GM21619 (cell line): Measurements from ENCODE around the gene SNTN.
A peak's percentile ranks its signal among the peaks of the same experiment; 100 is the strongest.

Experiments used
- ATAC-seq: cut with Tn5 transposase; IDR thresholded peaks from one replicate; pipeline ENCODE4 v1.9.1; 2021; ENCODE audit not compliant: unreplicated experiment

Gene SNTN

DNA sequence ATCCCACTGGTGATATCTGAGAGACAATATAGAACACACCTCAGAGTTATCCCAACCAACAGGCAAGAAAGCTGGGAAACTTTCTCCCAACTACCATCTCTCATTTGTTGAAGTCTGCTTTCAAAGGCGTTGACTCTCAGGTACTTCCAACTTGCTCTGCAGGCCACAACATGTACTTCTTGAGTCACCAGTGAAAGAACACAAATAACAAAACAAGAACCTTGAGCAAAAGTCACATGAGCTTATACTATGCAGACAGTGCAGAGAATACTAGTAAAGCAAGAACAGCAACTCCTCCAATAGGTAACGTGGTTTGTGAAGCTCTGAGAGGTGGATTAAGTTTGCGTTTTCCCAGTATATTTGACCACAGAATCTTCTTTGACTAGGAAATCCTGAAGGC is 20.6 kb downstream of the SNTN start:
- ATAC-seq = no peak

GRCh38 chr3:63674586-63674985 is 22.1 kb downstream of the SNTN start:
- no peak for ATAC-seq

DNA sequence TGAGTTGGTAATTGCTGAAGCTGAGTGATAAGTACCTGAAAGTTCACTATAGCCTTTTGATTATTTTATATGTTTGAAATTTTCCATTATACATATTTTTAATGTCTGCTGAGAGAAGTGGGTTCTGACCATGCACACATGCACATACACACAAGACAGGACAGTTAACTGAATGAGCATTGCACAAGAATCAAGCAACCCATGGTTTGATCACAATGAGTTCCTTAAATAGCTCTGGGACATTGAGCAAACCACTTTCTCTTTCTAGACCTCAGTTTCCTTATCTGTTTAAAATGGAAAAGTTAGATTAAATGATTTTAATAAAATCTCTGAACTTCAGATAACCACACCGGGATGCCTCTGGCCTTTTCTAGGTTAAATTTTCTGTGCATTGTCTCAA is 26.7 kb downstream of the SNTN start:
- no peak for ATAC-seq

- no peak for ATAC-seq
Measured at GRCh38 chr3:63684081-63684480, 31.6 kb downstream of the SNTN start.

GRCh38 chr3:63685340-63685739 is 32.9 kb downstream of the SNTN start:
- no peak for ATAC-seq

DNA sequence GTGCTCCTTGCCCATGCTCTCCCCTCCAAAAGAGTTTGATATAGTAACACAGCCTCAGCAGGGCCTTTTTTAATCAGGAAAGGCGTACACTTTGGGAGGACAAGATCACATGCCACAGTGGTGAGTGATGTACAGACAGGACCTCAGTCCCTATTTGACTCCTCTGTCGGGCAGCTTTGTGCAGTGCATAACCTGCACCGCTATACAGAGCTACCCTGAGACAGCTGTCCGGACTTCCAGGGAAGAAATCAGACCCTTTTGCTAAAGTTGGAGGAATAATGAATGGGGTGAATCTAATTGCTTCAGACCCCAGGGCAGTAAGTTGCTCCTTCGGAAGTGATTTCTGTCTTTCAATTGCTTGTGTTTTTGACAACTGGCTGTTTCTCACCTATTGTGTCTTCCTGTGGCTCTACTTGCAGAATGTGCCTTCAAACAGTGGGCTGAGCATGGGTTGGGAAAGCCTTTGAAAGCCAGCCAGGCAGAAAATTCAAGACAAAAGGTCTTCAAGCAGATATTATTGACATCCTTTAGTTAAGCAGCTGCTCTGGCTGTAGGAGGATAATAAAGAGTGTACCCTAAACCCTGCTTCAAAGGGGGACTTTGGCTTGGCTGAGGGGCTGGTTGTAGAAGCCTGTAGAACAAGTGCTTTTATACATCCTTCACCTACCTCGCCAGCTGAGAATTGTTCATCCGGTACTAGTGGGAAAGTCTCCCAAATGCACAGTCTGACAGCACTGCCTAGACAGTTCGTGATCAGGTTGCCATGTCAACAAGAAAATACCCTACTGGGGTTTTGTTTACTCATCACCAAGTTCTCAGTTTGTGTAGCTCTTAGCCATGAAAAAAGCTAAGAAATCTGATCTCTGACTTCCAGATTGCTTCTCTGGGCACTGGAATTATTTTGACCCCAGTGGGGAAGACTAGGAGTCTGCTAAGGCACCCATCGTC is 35.1 kb downstream of the SNTN start:
- ATAC-seq = peak; percentile 54

- no peak for ATAC-seq
Measured at GRCh38 chr3:63689285-63689684, 36.8 kb downstream of the SNTN start.

DNA sequence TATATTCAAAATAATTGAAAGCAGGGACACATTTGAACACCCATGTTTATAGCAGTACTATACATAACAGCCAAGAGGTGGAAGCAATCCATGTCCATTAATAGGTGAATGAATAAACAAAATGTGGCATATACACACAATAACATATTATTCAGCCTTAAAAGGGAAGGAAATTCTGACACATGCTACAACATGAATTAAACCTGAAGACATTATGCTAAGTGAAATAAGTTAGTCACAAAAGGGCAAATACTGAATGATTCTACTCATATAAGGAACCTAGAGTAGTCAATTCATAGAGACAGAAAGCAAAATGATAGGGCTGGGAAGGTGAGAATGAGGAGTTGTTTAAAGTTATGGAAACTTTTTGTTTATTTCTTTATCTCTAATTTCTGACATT is 40.9 kb downstream of the SNTN start:
- no peak for ATAC-seq

GRCh38 chr3:63705092-63705645 is 52.7 kb downstream of the SNTN start:
- ATAC-seq = no peak

GRCh38 chr3:63706321-63707085 is 54.0 kb downstream of the SNTN start:
- no peak for ATAC-seq

DNA sequence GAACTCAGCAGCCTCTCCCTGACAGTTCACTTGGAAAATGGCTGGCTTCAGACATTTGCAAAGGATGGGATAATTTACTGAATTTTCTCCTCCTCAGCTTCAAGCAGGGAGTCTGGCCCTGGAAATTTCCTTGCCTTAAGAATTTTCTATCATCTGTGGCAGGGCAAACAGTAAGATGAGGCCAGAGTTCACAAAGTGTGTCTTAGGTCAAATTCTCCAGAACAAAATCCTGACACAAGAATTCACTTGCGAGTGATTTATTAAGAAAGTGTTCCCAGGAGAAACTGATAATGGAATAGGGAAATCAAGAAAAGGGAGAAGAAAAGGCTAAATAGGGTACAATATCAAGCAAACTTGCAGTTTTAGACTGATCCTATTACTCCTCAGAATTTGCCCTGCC is 55.3 kb downstream of the SNTN start:
- no peak for ATAC-seq

GRCh38 chr3:63709576-63709975 is 57.1 kb downstream of the SNTN start:
- ATAC-seq = no peak
